ENCODE results near the gene MANSC1. TPM values are rescaled to one million over a fixed set of nuclear protein-coding genes. Genes with fewer than 3 reads are reported as not detected.

MANSC1 gene
- total and polyA plus RNA-seq, 2 of the 13 experiments (the other 11 are each of a cell fraction or from before 2014, with no cell fraction given) = 1.9 to 4.2 TPM

DNA sequence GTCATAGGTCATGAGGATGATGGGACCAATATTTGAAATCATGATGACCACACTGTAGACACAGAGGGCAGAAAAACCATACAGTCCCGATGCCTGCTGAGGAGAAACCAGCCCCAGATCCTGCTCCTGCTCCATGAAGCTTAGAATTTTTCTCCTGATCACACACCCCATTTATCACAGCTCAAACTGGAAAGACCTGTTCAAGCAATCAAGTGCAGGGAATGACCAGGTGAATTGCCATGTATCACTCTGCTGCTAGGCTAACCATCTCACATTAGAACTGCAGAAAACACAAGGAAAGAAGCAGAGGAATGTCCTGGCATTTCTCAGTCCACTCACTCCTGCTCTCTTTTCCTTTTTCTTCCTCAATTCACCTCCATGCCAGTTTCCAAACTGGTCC lies 18.1 kb downstream of the MANSC1 start (continued):
- no peak for TF ChIP-seq ZNF567 (CRISPR knock-in tag; IDR thresholded peaks at IDR 0.05; ENCODE audit: borderline replicate concordance)
- no peak for TF ChIP-seq ZNF605 (CRISPR knock-in tag; IDR thresholded peaks at IDR 0.05)
- no peak for TF ChIP-seq MIER3 (CRISPR knock-in tag; IDR thresholded peaks at IDR 0.05; ENCODE audit: borderline replicate concordance)
- TF ChIP-seq ZBTB7A (CRISPR knock-in tag; IDR thresholded peaks at IDR 0.05) = no peak
- TF ChIP-seq ZNF121 (CRISPR knock-in tag; IDR thresholded peaks at IDR 0.05) = no peak
- no peak for TF ChIP-seq HDAC1 (CRISPR knock-in tag; IDR thresholded peaks at IDR 0.05)

- H3K27me3 ChIP-seq (ENCODE audit: control insufficient read depth in 1 of 2, insufficient read depth in 2 of 2, low read length in 2 of 2) = no peaks in the 10 kb centered on the region
- ATAC-seq = no peak
- H4K20me1 ChIP-seq (ENCODE audit: insufficient read depth, low read length) = no peaks in the 10 kb centered on the region
- in situ Hi-C loops (cut with HindIII; ENCODE audit: extremely low pct_ligation_motif_present, low pct_unique_long_range_greater_than_20kb) = no loop called here
- no peaks in the 10 kb centered on the region for H3K36me3 ChIP-seq (replicated peaks in 1 of 2; ENCODE audit: control insufficient read depth in 1 of 2, insufficient read depth in 2 of 2, low read length in 2 of 2)
- intact Hi-C loops (cut with micrococcal nuclease; ENCODE audit: unreplicated experiment) = loop anchor here (5.0 kb wide), 1 partner anchor 164 kb away; no protein-coding TSS in a partner anchor
- H3K9ac ChIP-seq (ENCODE audit: insufficient read depth, low read depth, low read length) = no peak overlapping the region
- TF ChIP-seq PAF1 (CRISPR knock-in tag; IDR thresholded peaks at IDR 0.05) (no peak), ZNF614 (CRISPR knock-in tag; IDR thresholded peaks at IDR 0.05; ENCODE audit: borderline replicate concordance) (no peak), ZNF605 (CRISPR knock-in tag; IDR thresholded peaks at IDR 0.05) (no peak), ZMYM3 (CRISPR knock-in tag; IDR thresholded peaks at IDR 0.05) (no peak)
- POLR2A ChIA-PET = no interaction called here
- DNase-seq (ENCODE audit: low spot score) = no peak
- no peak overlapping the region for H3K27ac ChIP-seq (ENCODE audit: extremely low read length, insufficient read depth, low read length)
- H3K4me3 ChIP-seq (replicated peaks in 1 of 3; ENCODE audit: insufficient read depth in 1 of 3, low read depth in 2 of 3, low read length in 3 of 3) = no peak overlapping the region
- WGBS (ENCODE audit: low lambda C conversion rate) = 76% methylated on average over 7 of the region's 7 CpGs
- H3K9me3 ChIP-seq (ENCODE audit: low read length) = no peaks in the 10 kb centered on the region
- no peak overlapping the region for H2AFZ ChIP-seq (ENCODE audit: low read length)
- no peak overlapping the region; the same call in 1 of the 2 replicates for H3K4me2 ChIP-seq (ENCODE audit: low read depth, low read length)
- FAIRE-seq = no peak
- H3K4me1 ChIP-seq (ENCODE audit: insufficient read depth, low read length) = peaks cover 38% of the 10 kb centered on the region
- CTCF ChIA-PET (ENCODE audit: low intra/inter-chr PET ratio, low total read pairs) = no interaction called here
- H3K79me2 ChIP-seq (ENCODE audit: insufficient read depth, low read length) = no peaks in the 10 kb centered on the region
- BruUV-seq (replicated peaks) = no TSS peak
Measured at GRCh38 chr12:12331244-12331771, 18.7 kb downstream of the MANSC1 start.

All from HepG2 (cell line).